ENCODE data around the gene DAND5. TPM values are rescaled to one million over a fixed set of nuclear protein-coding genes. Genes with fewer than 3 reads are reported as not detected.
A peak's percentile ranks its signal among the peaks of the same experiment; 100 is the strongest.

DAND5 gene
- total RNA-seq, 6 donors from 2014 or later: not detected

GRCh38 chr19:13016245-13016627 is 46.9 kb downstream of the DAND5 start:
- H3K27ac ChIP-seq: peak overlapping the region; percentile 85 to 92 (median 88)
- TF ChIP-seq CTCF (IDR thresholded peaks at IDR 0.05) (no peak), POLR2AphosphoS5 (IDR thresholded peaks at IDR 0.05) (no peak)
- H3K36me3 ChIP-seq: no peaks in the 10 kb centered on the region
- H3K9me3 ChIP-seq: no peaks in the 10 kb centered on the region
- ATAC-seq (ENCODE audit: low FRiP score in 2 of 2) (no peak), DNase-seq (no peak)
- H3K4me1 ChIP-seq: peaks cover 80 to 98% (median 84%) of the 10 kb centered on the region in 4 donors
- no peak overlapping the region for H3K4me3 ChIP-seq
- H3K27me3 ChIP-seq: peaks cover 0 to 23% (median 6%) of the 10 kb centered on the region in 4 donors
- WGBS, 2 donors: 52 to 57% methylated on average over 7 of the region's 7 CpGs

- Histone ChIP-seq H3K27me3 (peaks cover 0 to 19% (median 6%) of the 10 kb centered on the region in 4 donors), H3K4me3 (peak overlapping the region in 1 of 4 donors; percentile 19), H3K4me1 (peaks cover 85 to 98% (median 87%) of the 10 kb centered on the region in 4 donors), H3K27ac (peak overlapping the region; percentile 85 to 92 (median 88)), H3K9me3 (no peaks in the 10 kb centered on the region), H3K36me3 (no peaks in the 10 kb centered on the region)
- ATAC-seq (ENCODE audit: low FRiP score in 2 of 2): no peak
- no peak for TF ChIP-seq POLR2A (IDR thresholded peaks at IDR 0.05)
- TF ChIP-seq POLR2AphosphoS5 (IDR thresholded peaks at IDR 0.05): no peak
- TF ChIP-seq CTCF (IDR thresholded peaks at IDR 0.05): no peak
- TF ChIP-seq EP300 (IDR thresholded peaks at IDR 0.05): no peak
- WGBS, 2 donors: 39 to 52% methylated on average over 22 of the region's 22 CpGs
- no peak for DNase-seq
Measured at GRCh38 chr19:13016628-13017305, 47.4 kb downstream of the DAND5 start.

GRCh38 chr19:13017306-13018034 is 48.1 kb downstream of the DAND5 start:
- H3K27ac ChIP-seq: peak overlapping the region; percentile 85 to 92 (median 88)
- no peak for DNase-seq
- TF ChIP-seq POLR2A (IDR thresholded peaks at IDR 0.05): no peak
- no peak for TF ChIP-seq EP300 (IDR thresholded peaks at IDR 0.05)
- no peak for TF ChIP-seq CTCF (IDR thresholded peaks at IDR 0.05)
- no peak for TF ChIP-seq POLR2AphosphoS5 (IDR thresholded peaks at IDR 0.05)
- peaks cover 0 to 12% (median under 1%) of the 10 kb centered on the region in 4 donors for H3K27me3 ChIP-seq
- 49 to 55% methylated on average over 14 of the region's 14 CpGs for WGBS, 2 donors
- no peak for ATAC-seq (ENCODE audit: low FRiP score in 2 of 2)
- peak overlapping the region in 1 of 4 donors; percentile 19 for H3K4me3 ChIP-seq
- peaks cover 87 to 98% (median 88%) of the 10 kb centered on the region in 4 donors for H3K4me1 ChIP-seq
- H3K36me3 ChIP-seq: no peaks in the 10 kb centered on the region
- H3K9me3 ChIP-seq: no peaks in the 10 kb centered on the region

- no peaks in the 10 kb centered on the region for H3K36me3 ChIP-seq
- 38 to 42% methylated on average over 19 to 20 of the region's 21 CpGs for WGBS, 2 donors
- H3K9me3 ChIP-seq: no peaks in the 10 kb centered on the region
- H3K4me1 ChIP-seq: peaks cover 82 to 98% (median 85%) of the 10 kb centered on the region in 4 donors
- ATAC-seq (ENCODE audit: low FRiP score in 2 of 2) (peak in 1 of 2 donors; percentile 66), DNase-seq (peak; percentile 74 to 77)
- peaks cover 0 to 4% (median 0%) of the 10 kb centered on the region in 4 donors for H3K27me3 ChIP-seq
- TF ChIP-seq EP300 (IDR thresholded peaks at IDR 0.05) (no peak), POLR2A (IDR thresholded peaks at IDR 0.05) (no peak), CTCF (IDR thresholded peaks at IDR 0.05) (no peak), POLR2AphosphoS5 (IDR thresholded peaks at IDR 0.05) (no peak)
- H3K27ac ChIP-seq: peak overlapping the region; percentile 85 to 92 (median 88)
- H3K4me3 ChIP-seq: peak overlapping the region in 1 of 4 donors; percentile 17
Measured at GRCh38 chr19:13018035-13018914, 48.9 kb downstream of the DAND5 start.
